ENCODE results near the gene SPAG6.
"Not testable (repeated sequence)": the region's sequence is repeated elsewhere in the genome, so short reads cannot be mapped to it uniquely, and the experiment has no call there.

SPAG6 gene

DNA sequence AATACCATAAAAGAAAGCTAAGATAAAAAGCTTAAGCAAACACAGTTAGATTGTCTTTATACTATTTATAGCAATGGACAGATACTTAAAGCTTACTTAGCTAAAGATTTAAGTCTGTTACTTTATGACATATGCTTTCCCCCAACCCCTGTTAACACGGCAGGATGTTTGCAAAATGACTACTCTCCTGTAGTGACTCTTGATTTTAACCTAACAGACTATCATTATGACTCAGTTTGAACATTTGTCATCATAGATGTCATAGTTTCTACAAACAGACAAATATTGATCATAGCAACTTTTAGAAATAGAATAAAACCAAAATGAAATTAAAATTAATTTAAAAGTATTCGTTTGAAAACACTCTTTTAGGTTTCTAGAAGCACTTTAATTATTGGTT, 36.9 kb upstream of the SPAG6 start (continued):
- TF ChIP-seq, protein P1, sequence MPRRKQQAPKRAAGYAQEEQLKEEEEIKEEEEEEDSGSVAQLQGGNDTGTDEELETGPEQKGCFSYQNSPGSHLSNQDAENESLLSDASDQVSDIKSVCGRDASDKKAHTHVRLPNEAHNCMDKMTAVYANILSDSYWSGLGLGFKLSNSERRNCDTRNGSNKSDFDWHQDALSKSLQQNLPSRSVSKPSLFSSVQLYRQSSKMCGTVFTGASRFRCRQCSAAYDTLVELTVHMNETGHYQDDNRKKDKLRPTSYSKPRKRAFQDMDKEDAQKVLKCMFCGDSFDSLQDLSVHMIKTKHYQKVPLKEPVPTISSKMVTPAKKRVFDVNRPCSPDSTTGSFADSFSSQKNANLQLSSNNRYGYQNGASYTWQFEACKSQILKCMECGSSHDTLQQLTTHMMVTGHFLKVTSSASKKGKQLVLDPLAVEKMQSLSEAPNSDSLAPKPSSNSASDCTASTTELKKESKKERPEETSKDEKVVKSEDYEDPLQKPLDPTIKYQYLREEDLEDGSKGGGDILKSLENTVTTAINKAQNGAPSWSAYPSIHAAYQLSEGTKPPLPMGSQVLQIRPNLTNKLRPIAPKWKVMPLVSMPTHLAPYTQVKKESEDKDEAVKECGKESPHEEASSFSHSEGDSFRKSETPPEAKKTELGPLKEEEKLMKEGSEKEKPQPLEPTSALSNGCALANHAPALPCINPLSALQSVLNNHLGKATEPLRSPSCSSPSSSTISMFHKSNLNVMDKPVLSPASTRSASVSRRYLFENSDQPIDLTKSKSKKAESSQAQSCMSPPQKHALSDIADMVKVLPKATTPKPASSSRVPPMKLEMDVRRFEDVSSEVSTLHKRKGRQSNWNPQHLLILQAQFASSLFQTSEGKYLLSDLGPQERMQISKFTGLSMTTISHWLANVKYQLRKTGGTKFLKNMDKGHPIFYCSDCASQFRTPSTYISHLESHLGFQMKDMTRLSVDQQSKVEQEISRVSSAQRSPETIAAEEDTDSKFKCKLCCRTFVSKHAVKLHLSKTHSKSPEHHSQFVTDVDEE (CRISPR knock-in tag; IDR thresholded peaks at IDR 0.05) = no peak

DNA sequence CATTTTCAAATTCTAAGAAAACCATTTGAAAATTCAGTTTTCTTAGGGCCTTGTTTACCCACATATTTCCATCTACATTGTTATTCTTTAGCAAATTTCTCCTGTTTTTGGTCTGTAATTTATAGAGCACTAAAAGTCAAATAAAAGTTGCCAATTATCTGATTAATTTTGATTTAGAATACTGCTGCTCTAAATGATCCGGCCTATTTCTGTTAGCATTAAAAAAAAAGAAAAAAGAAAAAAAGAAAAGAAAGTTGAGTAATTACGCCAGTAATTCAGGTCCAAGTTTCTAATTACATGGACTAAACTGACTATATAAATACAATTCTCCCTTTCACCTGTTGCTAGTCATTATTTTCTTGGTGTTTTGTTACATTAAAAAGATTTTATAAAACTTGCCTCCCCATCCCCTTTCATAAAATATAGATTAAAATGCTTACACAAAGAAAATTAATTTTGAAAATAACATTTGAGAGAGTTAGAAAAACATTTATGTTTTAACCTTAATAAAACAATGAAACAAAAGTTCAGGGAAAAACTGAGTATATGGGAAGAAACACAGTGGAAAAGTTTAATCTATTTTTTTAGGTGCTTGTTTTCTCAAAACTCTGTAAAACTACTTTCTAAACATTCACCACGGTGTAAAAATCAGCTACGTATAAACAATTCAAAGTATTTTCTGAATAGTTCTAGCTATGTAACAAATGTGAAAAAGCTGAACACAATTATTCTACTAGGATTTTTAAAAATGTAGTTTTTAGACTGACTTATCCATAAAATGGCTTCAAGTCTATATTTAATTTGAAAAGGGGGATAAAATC, 35.9 kb upstream of the SPAG6 start:
- TF ChIP-seq BACH2 (CRISPR knock-in tag; IDR thresholded peaks at IDR 0.05; ENCODE audit: borderline replicate concordance) (no peak), SNAI2 (CRISPR knock-in tag; IDR thresholded peaks at IDR 0.05) (no peak)
- TF ChIP-seq, protein P2, sequence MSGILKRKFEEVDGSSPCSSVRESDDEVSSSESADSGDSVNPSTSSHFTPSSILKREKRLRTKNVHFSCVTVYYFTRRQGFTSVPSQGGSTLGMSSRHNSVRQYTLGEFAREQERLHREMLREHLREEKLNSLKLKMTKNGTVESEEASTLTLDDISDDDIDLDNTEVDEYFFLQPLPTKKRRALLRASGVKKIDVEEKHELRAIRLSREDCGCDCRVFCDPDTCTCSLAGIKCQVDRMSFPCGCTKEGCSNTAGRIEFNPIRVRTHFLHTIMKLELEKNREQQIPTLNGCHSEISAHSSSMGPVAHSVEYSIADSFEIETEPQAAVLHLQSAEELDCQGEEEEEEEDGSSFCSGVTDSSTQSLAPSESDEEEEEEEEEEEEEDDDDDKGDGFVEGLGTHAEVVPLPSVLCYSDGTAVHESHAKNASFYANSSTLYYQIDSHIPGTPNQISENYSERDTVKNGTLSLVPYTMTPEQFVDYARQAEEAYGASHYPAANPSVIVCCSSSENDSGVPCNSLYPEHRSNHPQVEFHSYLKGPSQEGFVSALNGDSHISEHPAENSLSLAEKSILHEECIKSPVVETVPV (CRISPR knock-in tag; IDR thresholded peaks at IDR 0.05) = no peak
- ATAC-seq = no peak

DNA sequence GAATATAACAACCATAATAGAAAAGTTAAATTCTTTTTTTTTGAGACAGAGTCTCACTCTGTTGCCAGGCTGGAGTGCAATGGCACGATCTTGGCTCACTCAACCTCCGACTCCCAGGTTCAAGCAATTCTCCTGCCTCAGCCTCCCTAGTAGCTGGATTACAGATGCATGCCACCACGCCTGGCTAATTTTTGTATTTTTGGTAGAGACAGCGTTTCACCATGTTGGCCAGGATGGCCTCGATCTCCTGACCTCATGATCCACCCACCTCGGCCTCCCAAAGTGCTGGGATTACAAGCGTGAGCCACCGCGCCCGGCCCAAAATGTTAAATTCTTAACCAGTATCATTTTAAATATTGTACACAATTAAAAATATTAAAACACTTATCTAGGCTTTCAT, 35.3 kb upstream of the SPAG6 start:
- not testable (repeated sequence) for ATAC-seq

DNA sequence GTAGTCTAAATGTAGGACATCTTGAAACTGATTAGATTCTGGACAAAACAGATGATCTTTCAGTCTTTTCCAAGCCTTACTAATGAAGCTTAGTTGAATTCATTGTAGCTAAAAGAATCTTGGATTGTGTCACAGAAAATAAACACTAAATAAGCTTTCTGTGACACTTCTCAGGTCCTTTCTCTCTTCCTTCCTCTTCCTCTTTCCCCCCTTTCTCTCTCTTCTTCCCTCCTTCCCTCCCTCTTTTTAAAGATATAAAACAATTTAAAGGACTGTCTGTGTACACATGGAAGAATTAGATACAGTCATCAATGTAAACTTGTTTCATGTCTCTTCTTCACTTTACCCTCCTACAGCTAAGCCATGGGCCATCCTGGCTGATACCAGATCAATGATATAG, 34.4 kb upstream of the SPAG6 start:
- TF ChIP-seq OSR1 (CRISPR knock-in tag; IDR thresholded peaks at IDR 0.05) (no peak), TCF4 (CRISPR knock-in tag; IDR thresholded peaks at IDR 0.05; ENCODE audit: borderline replicate concordance) (no peak), GLIS3 (CRISPR knock-in tag; IDR thresholded peaks at IDR 0.05) (no peak), RARB (CRISPR knock-in tag; IDR thresholded peaks at IDR 0.05) (no peak), ZFP3 (CRISPR knock-in tag; IDR thresholded peaks at IDR 0.05) (no peak), ISL1 (CRISPR knock-in tag; IDR thresholded peaks at IDR 0.05) (no peak), ZNF70 (CRISPR knock-in tag; IDR thresholded peaks at IDR 0.05) (no peak), TOX (CRISPR knock-in tag; IDR thresholded peaks at IDR 0.05; ENCODE audit: borderline replicate concordance) (no peak), ZNF565 (CRISPR knock-in tag; conservative IDR thresholded peaks at IDR 0.05; ENCODE audit: low read depth) (no peak), ZFP30 (CRISPR knock-in tag; IDR thresholded peaks at IDR 0.05) (no peak), PPARA (CRISPR knock-in tag; IDR thresholded peaks at IDR 0.05; ENCODE audit: borderline replicate concordance) (no peak), ARNTL (CRISPR knock-in tag; IDR thresholded peaks at IDR 0.05; ENCODE audit: borderline replicate concordance, low read depth) (no peak)
- TF ChIP-seq, protein P3, sequence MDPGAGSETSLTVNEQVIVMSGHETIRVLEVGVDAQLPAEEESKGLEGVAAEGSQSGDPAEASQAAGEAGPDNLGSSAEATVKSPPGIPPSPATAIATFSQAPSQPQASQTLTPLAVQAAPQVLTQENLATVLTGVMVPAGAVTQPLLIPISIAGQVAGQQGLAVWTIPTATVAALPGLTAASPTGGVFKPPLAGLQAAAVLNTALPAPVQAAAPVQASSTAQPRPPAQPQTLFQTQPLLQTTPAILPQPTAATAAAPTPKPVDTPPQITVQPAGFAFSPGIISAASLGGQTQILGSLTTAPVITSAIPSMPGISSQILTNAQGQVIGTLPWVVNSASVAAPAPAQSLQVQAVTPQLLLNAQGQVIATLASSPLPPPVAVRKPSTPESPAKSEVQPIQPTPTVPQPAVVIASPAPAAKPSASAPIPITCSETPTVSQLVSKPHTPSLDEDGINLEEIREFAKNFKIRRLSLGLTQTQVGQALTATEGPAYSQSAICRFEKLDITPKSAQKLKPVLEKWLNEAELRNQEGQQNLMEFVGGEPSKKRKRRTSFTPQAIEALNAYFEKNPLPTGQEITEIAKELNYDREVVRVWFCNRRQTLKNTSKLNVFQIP (CRISPR knock-in tag; IDR thresholded peaks at IDR 0.05; ENCODE audit: borderline replicate concordance, low read depth) = no peak
- TF ChIP-seq, protein P1 (CRISPR knock-in tag; IDR thresholded peaks at IDR 0.05) = no peak
- TF ChIP-seq, protein P4, sequence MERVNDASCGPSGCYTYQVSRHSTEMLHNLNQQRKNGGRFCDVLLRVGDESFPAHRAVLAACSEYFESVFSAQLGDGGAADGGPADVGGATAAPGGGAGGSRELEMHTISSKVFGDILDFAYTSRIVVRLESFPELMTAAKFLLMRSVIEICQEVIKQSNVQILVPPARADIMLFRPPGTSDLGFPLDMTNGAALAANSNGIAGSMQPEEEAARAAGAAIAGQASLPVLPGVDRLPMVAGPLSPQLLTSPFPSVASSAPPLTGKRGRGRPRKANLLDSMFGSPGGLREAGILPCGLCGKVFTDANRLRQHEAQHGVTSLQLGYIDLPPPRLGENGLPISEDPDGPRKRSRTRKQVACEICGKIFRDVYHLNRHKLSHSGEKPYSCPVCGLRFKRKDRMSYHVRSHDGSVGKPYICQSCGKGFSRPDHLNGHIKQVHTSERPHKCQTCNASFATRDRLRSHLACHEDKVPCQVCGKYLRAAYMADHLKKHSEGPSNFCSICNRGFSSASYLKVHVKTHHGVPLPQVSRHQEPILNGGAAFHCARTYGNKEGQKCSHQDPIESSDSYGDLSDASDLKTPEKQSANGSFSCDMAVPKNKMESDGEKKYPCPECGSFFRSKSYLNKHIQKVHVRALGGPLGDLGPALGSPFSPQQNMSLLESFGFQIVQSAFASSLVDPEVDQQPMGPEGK (CRISPR knock-in tag; IDR thresholded peaks at IDR 0.05; ENCODE audit: borderline replicate concordance) = no peak
- TF ChIP-seq, protein P2 (CRISPR knock-in tag; IDR thresholded peaks at IDR 0.05) = no peak
- ATAC-seq = no peak

Data from SK-N-SH treated with all-trans-retinoic acid at 6 μM for 48 hours (cell line).